Activated B cell treated with CpG ODN at 0.5 μM for 24 hours (primary cell): Measurements from ENCODE around the gene MSI2. TPM values are rescaled to one million over a fixed set of nuclear protein-coding genes. Genes with fewer than 3 reads are reported as not detected.

ENCODE experiments used
- ATAC-seq: fragments of 200-7000 bp; cut with Tn5 transposase; one replicate; pipeline ENCODE4 v1.10.0; 2021; ENCODE audit warnings: low read depth, mild to moderate bottlenecking, moderate library complexity
- CTCF ChIA-PET: fragments of 350-600 bp; sonication (Branson Sonifier 250); formaldehyde crosslinking; loops from one replicate; lab custom pipeline; 2021; ENCODE audit warnings: antibody characterized with exemption; lab: Charles Lee
- POLR2A ChIA-PET: fragments of 350-600 bp; sonication (Branson Sonifier 250); formaldehyde crosslinking; loops from one replicate; lab custom pipeline; 2021; ENCODE audit warnings: antibody characterized with exemption; lab: Charles Lee
- DNase-seq: peaks from one replicate; pipeline ENCODE4 v3.0.0; 2022
- H3K27ac Mint-ChIP-seq: one replicate; pipeline ENCODE4 v1.8.0; 2020; ENCODE audit warnings: mixed read lengths
- H3K27me3 Mint-ChIP-seq: one replicate; pipeline ENCODE4 v1.8.0; 2021; ENCODE audit warnings: mixed read lengths
- H3K36me3 Mint-ChIP-seq: one replicate; pipeline ENCODE4 v1.8.0; 2021; ENCODE audit warnings: low read depth, mixed read lengths
- H3K4me1 Mint-ChIP-seq: one replicate; pipeline ENCODE4 v1.8.0; 2021; ENCODE audit warnings: mixed read lengths
- H3K4me3 Mint-ChIP-seq: one replicate; pipeline ENCODE4 v1.8.0; 2020; ENCODE audit warnings: mild to moderate bottlenecking, mixed read lengths
- H3K9me3 Mint-ChIP-seq: one replicate; pipeline ENCODE4 v1.8.0; 2020; ENCODE audit warnings: mixed read lengths
- CTCF ChIP-seq: fragments of 200-600 bp; IDR thresholded peaks from one replicate; pipeline ENCODE4 v1.8.0; 2022; ENCODE audit warnings: antibody characterized with exemption, mild to moderate bottlenecking
- intact Hi-C: fragments of 100-400 bp; cut with micrococcal nuclease; formaldehyde crosslinking; loops from one replicate; pipeline ENCODE4 v1.15.1; 2024
- total RNA-seq: library from RNA; stranded (reverse); gene quantifications from 2 replicates; pipeline ENCODE4 v1.2.3, GENCODE V29; 2022

MSI2 gene
- total RNA-seq, 1 donor from 2014 or later: 102 TPM

GRCh38 chr17:57650548-57650947 lies 394.2 kb downstream of the MSI2 start:
- H3K4me1 Mint-ChIP-seq: peaks cover 7% of the 10 kb centered on the region
- ATAC-seq (no peak), DNase-seq (no peak)
- no peaks in the 10 kb centered on the region for H3K9me3 Mint-ChIP-seq
- H3K36me3 Mint-ChIP-seq: peaks cover 11% of the 10 kb centered on the region
- POLR2A ChIA-PET: no interaction called here
- H3K27ac Mint-ChIP-seq: no peak overlapping the region
- intact Hi-C loops: no loop called here
- H3K27me3 Mint-ChIP-seq: no peaks in the 10 kb centered on the region
- CTCF ChIA-PET: no interaction called here
- no peak overlapping the region for H3K4me3 Mint-ChIP-seq
- no peak for TF ChIP-seq CTCF

- Mint-ChIP-seq H3K4me3 (no peak overlapping the region), H3K27me3 (no peaks in the 10 kb centered on the region), H3K4me1 (peaks cover 2% of the 10 kb centered on the region), H3K27ac (no peak overlapping the region), H3K9me3 (no peaks in the 10 kb centered on the region), H3K36me3 (peaks cover 16% of the 10 kb centered on the region)
- POLR2A ChIA-PET: no interaction called here
- intact Hi-C loops: no loop called here
- ATAC-seq: no peak
- no peak for TF ChIP-seq CTCF
- CTCF ChIA-PET: interaction anchor here (1.3 kb wide), 1 partner anchor 408 kb away, joined by 3 read pairs; no protein-coding TSS in a partner anchor
- no peak for DNase-seq
These were observed 395.1 kb downstream of the MSI2 start for GRCh38 chr17:57651451-57651850.

GRCh38 chr17:57651996-57652395 lies 395.7 kb downstream of the MSI2 start:
- intact Hi-C loops: no loop called here
- no peaks in the 10 kb centered on the region for H3K4me1 Mint-ChIP-seq
- H3K27ac Mint-ChIP-seq: no peak overlapping the region
- no peak for ATAC-seq
- no peaks in the 10 kb centered on the region for H3K9me3 Mint-ChIP-seq
- ChIA-PET POLR2A (no interaction called here), CTCF (interaction anchor here (1.3 kb wide), 1 partner anchor 409 kb away, joined by 3 read pairs; no protein-coding TSS in a partner anchor)
- H3K4me3 Mint-ChIP-seq: no peak overlapping the region
- H3K36me3 Mint-ChIP-seq: peaks cover 19% of the 10 kb centered on the region
- no peaks in the 10 kb centered on the region for H3K27me3 Mint-ChIP-seq
- no peak for TF ChIP-seq CTCF
- no peak for DNase-seq

- Mint-ChIP-seq H3K4me1 (no peaks in the 10 kb centered on the region), H3K27me3 (no peaks in the 10 kb centered on the region), H3K9me3 (no peaks in the 10 kb centered on the region), H3K4me3 (no peak overlapping the region), H3K36me3 (peaks cover 26% of the 10 kb centered on the region), H3K27ac (no peak overlapping the region)
- DNase-seq (no peak), ATAC-seq (no peak)
- ChIA-PET CTCF (no interaction called here), POLR2A (no interaction called here)
- intact Hi-C loops: no loop called here
- no peak for TF ChIP-seq CTCF
These were observed 396.5 kb downstream of the MSI2 start for GRCh38 chr17:57652811-57653210.

- TF ChIP-seq CTCF: no peak
- H3K9me3 Mint-ChIP-seq: no peaks in the 10 kb centered on the region
- no peak overlapping the region for H3K4me3 Mint-ChIP-seq
- no peak overlapping the region for H3K27ac Mint-ChIP-seq
- intact Hi-C loops: no loop called here
- DNase-seq (no peak), ATAC-seq (no peak)
- no peaks in the 10 kb centered on the region for H3K27me3 Mint-ChIP-seq
- H3K4me1 Mint-ChIP-seq: no peaks in the 10 kb centered on the region
- H3K36me3 Mint-ChIP-seq: peaks cover 28% of the 10 kb centered on the region
- ChIA-PET CTCF (no interaction called here), POLR2A (no interaction called here)
These were observed 397.0 kb downstream of the MSI2 start for GRCh38 chr17:57653279-57653678.
